HuH-7 (cell line): ENCODE data around the gene ZNF236.
"Not testable (repeated sequence)": the region's sequence is repeated elsewhere in the genome, so short reads cannot be mapped to it uniquely, and the experiment has no call there.

Experiments
- DNase-seq: peaks from one replicate; pipeline ENCODE4 v3.0.0; 2011; ENCODE audit warnings: low spot score

ZNF236 gene

DNA sequence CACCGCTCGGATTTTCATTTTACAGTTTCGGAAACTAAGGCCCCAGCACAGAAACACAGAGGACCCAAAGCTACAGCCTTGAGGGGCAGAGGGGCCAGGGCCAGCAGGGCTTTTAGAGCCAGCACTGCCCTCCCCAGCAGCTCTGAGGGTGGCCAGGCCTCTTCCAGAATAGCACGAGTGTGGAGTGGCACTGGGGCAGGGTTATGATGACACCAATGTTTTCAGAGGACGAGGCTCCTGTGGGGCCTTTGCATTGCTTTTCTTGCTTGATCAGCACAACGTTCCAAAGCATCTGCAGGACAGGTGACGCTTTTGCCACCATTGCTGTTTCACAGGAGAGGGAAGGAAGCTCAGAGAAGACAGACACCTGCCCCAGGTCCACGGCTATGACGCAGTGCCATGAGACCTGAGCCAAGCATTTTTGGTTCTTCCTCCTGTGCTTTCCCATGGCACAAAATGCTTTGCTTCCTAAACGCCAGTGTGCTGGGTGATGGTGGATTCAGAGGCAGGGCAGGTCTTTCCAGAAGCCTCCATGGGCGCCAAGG, 183.4 kb downstream of the ZNF236 start:
- no peak for DNase-seq

DNA sequence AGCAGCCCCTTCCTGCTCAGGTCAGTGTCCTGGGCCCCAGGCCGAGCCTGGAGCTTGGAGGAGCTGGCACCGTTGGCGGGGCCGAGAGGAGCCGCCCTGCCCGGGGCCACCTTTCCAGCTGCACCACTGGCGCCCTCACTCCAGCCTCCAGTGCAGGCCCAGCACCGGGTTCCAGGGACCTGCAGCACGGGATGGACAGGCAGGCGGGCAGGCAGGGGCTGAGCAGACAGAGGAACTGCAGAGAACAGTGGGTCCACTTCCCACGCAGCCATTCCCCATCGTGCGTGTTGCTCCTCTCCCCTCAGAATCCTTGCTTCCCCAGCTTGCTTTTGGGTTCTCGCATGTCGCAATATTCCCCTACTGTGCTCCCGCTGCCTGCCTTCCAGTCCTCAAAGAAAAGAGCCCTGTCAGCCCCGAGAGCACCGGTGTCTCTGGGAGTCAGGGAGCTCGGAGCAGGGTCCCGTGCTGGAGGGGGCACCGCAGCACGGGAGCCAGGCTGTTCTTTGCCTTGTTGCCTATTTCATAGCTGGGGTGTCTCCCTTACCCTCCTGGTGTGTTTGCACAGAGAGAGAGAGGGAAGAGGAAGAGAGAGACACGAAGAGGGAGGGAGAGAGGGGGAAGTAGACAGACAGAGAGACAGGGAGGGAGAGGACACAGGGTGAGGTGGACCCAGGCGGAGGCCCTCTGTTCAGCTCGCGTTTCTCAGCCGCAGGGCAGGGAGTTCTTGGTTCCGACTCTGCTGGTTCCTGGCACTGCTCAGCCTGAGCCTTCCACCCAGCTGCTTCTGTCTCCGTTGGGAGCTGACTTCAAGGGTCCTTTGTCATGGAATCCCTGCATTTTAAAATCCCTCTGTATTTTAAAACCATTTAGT, 184.2 kb downstream of the ZNF236 start:
- no peak for DNase-seq

DNA sequence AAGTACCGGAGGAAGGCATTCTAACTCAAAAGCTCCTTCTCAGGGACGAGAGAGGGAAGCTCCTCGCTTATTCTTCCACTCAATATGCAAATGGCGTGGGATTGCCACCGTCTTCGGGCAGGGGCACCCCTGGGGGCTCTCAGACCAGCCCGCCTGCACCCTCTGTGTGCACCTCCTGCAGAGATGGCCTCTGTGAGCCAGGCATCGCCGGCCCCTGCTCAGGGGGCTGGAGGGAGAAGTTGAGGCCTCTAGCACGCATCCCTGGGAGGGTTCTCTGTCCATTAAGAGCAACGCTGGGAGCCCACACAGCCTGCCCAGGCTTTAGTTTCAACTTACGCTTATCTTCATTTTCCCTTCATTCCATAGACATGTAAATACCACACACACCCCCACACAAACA, 184.9 kb downstream of the ZNF236 start:
- no peak for DNase-seq

DNA sequence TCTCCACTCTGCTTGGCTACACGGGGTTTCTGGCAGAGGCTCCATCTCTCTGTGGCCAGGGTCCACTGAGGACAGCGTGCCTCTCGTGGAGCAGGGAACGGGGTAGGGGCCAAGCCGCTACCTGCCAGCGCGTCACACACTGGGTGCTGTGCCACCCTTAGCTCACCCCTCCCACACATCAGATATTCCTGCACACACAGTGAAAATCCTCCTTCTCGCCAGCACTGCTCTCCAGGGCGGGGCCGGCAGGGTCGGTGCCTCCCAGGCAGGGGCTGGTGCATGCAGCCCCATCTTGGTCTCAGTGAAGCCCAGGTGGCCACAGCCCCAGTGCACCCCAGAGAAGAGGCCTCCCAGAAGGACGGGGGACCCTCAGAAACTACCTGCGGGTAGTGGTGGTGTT, 185.6 kb downstream of the ZNF236 start:
- no peak for DNase-seq

DNA sequence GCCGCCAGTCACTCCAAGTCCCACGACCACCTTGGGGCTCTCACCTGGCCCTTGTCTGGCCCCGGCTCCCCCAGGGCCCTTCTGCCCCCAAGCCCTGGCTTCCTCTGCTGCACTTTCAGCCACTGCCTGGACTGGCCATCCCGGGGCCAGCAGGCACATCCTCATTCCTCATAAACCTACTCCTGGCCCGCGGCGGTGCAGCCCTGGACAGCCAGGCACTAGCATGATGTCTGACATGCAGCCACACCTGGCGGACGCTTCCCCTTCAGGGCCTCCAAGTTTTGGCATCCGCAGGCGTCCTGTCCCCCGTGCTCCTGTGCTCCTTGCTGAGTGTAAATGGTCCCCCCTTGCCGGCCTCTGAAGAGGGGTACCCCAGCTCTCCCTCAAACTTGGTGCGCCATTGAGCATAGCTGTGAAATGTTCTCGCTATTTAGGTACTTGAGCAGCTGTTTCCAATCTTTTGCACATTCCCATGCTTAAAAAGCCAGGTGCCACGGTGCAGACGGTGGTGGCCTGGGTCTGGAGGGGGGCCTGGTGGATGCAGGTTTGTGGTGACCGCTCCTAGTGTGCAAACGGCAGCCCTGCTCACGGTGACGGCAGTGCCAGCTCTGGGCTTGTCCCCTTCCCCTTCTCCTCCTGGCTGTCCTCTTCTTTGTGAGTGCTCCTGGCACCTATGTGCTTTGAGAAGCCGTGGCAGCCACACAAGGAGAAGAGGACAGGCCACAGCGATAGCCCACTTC, 186.4 kb downstream of the ZNF236 start:
- no peak for DNase-seq

DNA sequence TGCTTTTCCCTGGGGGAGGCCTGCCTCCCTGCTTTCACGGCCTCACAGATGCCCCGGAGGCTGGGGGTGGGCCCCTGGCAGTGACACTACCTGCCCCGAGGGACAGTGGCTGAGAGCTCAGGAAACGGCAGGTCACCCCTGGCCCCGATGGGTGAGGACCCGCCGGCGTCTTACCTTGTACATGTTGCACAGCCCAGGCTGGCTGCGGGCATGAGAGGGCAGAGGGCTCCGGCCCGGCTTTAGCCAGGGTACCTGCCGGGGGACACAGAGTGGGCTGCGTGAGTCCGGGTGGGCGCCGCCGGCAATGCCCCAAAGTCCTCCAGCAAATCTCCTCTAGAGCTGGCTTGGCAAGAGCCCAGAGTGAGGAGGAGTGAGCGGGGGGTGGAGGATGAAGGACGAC, 187.3 kb downstream of the ZNF236 start:
- DNase-seq, result no peak

DNA sequence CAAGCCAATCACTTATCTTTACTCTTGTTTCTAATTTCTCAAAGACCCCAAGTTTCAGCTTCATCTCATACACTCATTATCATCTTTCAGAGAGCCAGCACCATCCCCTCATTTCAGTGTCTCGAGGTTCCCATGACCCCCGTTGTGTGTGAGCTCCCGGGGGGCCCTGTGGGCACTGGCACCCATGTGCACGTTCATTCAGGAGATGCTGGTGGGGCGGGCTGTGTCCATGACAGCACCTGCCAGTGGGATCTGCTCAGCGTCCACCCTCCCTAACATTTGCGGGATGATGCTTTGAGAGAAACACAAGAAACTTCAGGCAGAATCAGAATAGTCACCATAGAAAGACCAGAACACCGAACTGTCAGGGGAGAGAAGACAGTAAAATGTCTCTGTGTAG, 189.8 kb downstream of the ZNF236 start:
- DNase-seq, result no peak

DNA sequence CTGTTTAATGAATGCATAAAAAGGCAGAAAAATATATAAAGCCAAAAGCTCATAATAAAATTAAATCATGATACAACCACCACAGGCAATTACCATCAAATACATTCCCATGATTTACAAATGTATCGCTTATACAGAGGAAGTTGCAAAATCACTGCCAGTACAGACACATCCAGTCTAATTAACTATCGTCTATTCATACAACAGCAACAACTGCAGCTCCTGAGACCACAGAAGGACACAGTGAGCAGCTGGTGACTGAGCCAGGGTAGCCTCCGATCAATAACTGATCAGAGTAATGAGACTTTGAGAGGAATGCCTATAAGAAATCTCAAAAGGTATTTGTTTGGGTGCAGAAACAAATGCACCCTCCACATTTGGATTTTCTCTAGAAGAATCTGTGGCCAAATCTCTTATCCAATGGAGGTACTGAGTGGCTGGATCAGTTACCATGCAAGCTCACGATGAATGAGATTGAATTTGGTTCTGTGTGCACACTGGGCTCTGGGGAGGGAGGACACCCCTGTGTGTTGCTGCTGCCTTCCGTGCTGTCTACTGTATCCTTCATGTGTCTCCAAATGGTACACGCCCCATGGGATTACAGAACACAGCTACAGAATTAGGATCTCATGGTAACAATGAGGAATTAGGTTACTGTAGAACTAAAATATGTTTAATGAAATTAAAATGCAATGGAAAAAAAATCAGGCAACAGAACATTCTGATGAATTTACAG, 190.6 kb downstream of the ZNF236 start:
- no peak for DNase-seq

DNA sequence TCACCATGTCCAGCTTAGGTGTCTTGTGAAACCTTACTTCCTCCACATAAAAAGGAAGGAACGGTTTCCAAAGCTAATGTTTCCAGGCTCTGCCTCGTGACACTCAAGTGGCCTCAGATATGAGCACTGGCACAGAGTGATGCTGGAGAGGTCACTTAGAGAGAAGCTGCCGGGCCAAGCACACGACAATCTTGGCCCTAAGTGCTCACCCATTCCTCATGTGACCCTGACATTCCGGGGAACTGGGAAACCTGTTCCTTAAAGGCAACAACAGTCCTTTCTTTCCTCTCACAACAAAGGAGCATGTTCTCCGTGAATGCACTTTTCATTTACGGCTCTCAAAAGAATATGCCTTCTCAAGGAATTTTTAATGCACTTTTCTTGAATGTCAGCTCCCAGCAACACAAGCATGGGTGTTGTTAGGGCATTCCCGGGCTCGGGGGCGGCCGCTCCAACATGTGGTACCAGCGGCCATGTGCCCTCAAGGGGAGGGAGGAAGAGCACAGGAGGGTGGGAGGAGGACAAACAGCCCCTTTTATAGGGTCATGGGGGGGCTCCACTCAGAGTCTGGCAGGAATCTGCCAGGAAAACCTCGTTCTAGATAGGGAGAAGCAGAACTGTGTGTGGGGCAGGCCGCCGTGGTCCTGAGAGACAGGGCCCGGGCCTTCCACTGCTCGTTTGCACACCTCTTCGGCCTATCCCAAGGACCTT, 191.6 kb downstream of the ZNF236 start:
- no peak for DNase-seq

DNA sequence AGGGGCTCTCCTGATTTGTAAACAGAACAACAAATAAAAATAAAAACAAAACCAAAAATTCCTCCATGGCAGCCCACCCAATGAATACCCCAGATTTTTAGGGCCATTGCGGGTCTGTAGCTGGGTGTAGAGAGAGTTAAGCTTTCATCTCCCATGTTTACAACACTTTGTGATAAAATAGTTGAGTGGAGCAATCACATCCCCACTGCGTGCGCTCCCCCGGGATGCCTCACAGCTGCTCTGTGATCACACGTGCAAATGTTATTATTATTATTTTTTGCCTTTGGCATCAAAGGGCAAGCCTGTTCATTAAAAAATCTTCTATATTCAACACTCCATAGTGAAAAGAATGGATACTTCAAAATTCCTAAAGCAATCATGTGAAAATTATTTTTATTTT, 192.2 kb downstream of the ZNF236 start:
- DNase-seq, result no peak

DNA sequence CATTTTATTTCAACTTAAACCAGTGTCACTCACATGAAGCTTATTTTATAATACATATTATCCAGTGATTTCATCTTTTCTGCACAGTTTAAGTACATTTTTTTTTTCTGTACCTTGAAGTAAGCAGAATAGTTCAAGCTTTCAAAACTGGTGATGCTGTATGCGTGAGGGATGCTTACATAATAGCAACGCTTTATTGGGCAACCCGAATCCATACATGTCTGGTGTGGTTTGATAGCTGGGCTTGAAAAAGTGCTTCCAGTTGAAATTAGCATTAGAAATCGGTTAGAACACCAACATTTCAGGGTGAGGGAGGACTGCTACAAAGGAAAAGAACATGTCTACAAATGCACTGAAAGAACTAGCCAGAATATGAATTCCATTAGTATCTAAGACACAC, 192.8 kb downstream of the ZNF236 start:
- no peak for DNase-seq

DNA sequence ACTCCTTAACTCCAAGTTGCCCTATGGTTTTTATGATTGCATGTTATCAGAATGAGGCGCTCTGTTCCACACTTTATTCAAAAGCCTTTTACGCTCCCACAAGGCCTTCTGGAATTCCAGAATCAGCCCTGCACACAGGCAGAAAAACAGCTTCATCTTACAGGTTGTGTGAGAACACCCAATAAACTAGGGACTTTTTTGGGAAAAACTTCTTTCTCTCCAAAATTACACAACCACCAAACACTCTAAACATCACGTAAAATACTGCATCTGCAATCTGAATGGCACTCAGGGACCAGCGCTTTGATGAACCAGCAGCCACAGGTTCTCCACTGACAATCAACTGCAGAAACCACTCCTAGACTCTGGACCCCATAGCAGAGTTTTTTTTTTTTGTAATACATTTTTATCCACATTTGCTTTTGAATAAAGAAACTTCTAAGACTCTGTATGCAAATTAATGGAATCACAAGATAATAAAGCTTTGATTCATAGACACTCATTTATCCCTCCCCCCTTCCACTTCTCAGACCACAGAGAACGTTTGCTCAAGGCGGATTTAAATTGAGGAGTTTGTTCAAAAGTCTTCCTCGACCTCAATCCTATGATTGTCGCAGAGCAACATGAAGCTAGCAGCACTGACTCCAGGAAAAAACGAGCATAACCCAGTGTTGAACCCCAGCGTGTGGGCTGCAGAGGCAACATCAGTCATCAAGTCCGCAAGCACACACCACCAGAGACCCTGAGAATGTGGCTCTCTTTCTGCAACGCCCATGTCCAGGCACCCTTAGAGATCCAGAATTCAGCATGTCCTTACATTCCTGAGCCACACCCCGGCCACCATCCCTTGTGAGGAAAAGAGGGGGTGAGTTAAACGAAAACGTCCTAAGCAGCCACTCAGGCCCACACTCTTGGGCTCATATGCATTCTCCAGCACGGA, 193.7 kb downstream of the ZNF236 start:
- no peak for DNase-seq

DNA sequence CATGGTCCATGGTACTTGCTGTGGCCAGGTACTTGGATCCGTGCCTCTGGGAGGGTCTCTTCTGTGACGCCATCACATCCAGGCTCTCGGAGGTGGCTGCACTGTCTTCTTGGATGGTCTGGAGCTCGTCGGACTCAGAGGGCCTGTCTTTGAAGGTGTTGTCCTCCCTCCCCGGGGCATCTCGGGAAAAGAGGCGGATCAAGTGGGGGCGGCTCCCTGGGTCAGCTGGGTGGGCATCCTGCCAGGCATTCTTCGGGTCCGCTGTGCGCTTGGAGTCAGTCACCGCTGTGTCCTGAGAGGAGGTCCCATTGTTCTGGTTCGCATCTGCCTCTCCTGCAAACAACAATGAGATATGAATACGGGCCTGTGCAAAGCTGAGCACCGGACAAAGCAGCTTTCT, 194.6 kb downstream of the ZNF236 start:
- DNase-seq, result no peak

DNA sequence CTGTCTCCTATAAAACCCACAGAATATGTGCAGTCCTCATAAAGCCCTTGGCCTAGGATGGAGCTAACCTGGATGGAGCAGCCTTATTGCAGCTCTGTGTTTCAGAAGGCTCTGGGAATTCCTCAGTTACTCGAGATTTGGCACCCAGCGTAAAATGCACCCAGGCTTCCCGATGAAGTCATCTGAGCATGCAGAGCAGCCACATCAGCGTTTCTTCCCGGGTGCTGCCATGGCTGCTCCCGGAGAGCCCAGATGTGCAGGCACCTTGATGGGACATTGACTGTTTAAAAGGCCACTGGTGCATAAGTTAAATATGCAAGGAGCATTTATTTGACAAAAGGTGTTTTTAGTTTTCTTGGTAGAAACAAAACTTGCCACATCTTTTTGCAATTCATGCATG, 195.0 kb downstream of the ZNF236 start:
- DNase-seq, result no peak

DNA sequence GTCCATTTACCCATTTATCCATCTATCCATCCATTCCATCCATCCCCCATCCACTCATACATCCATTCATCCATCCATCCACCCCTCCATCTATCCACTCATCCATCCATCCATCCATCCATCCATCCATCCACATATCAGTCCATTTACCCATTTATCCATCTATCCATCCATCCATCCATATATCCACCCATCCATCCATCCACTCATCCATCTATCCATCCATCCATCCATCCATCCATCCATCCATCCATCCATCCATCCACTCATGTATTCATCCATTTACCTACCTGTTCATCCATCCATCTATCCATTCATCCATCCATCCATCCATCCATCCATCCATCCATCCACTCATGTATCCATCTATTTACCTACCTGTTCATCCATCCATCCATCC, 196.3 kb downstream of the ZNF236 start:
- DNase-seq, result not testable (repeated sequence)

DNA sequence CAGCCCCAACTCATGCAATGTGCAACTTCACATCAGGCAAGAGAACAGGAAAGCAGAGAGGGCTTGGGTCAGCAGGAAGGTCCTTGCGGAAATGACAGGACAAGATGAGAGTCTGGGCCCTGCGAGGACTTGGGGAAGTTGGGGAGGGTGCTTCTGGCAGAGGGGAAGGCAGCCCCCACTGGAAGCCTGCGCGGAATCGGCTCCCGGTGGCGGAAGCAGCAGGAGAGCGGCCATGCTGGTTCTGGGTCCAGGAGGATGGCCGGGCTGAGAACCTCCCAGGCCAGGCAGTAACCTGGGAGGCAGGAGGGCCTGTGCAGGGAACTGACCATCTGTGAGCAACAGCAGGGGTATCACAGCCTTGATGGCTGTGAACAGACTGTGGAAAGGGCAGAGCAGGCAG, 197.3 kb downstream of the ZNF236 start:
- no peak for DNase-seq
